HT-29 (cell line): Measurements from ENCODE around the gene MTHFD2. TPM values are rescaled to one million over a fixed set of nuclear protein-coding genes. Genes with fewer than 3 reads are reported as not detected.
"Not testable (repeated sequence)": the region's sequence is repeated elsewhere in the genome, so short reads cannot be mapped to it uniquely, and the experiment has no call there.

Experiments
- DNase-seq: peaks from one replicate; pipeline ENCODE4 v3.0.0-alpha.2; 2015; ENCODE audit warnings: low spot score
- total RNA-seq: library from RNA; depleted of rRNA; stranded (reverse); fragments of >200 nt; shearing (Covaris generic); gene quantifications from 2 replicates; pipeline ENCODE4 v1.2.3, GENCODE V29; 2014

MTHFD2 gene
- total RNA-seq, 1 experiment from 2014 or later: 180 TPM

- DNase-seq: no peak
These were observed 1.4 kb upstream of the MTHFD2 start for GRCh38 chr2:74197049-74197448.

GRCh38 chr2:74198023-74198460 is 373 bp upstream of the MTHFD2 start:
- DNase-seq: no peak

GRCh38 chr2:74199275-74199701 is 873 bp downstream of the MTHFD2 start:
- DNase-seq: no peak

GRCh38 chr2:74199871-74200305 is 1.5 kb downstream of the MTHFD2 start:
- peak; percentile 38 for DNase-seq

GRCh38 chr2:74201196-74201595 is 2.8 kb downstream of the MTHFD2 start:
- no peak for DNase-seq

GRCh38 chr2:74201596-74201995 is 3.2 kb downstream of the MTHFD2 start:
- DNase-seq: no peak

GRCh38 chr2:74204436-74204835 is 6.0 kb downstream of the MTHFD2 start:
- DNase-seq: no peak

GRCh38 chr2:74205113-74205512 is 6.7 kb downstream of the MTHFD2 start:
- DNase-seq: no peak

GRCh38 chr2:74205596-74205995 is 7.2 kb downstream of the MTHFD2 start:
- DNase-seq: peak; percentile 45

- DNase-seq: no peak
These were observed 7.8 kb downstream of the MTHFD2 start for GRCh38 chr2:74206180-74206688.

GRCh38 chr2:74212702-74213410 is 14.4 kb downstream of the MTHFD2 start:
- DNase-seq: no peak

GRCh38 chr2:74215771-74216170 is 17.4 kb downstream of the MTHFD2 start:
- not testable (repeated sequence) for DNase-seq

GRCh38 chr2:74216642-74217041 is 18.2 kb downstream of the MTHFD2 start:
- DNase-seq: no peak

GRCh38 chr2:74219846-74220486 is 21.6 kb downstream of the MTHFD2 start:
- no peak for DNase-seq

- DNase-seq: no peak
These were observed 22.7 kb downstream of the MTHFD2 start for GRCh38 chr2:74221091-74221490.

GRCh38 chr2:74221604-74222299 is 23.3 kb downstream of the MTHFD2 start:
- DNase-seq: no peak

- no peak for DNase-seq
These were observed 23.9 kb downstream of the MTHFD2 start for GRCh38 chr2:74222300-74222650.

GRCh38 chr2:74223941-74224770 is 25.7 kb downstream of the MTHFD2 start:
- no peak for DNase-seq

GRCh38 chr2:74225698-74226459 is 27.5 kb downstream of the MTHFD2 start:
- DNase-seq: peak; percentile 15

- peak; percentile 84 for DNase-seq
These were observed 28.3 kb downstream of the MTHFD2 start for GRCh38 chr2:74226648-74227213.
